HG03432 (cell line): ENCODE results near the gene STOML1.

Experiments
- ATAC-seq: cut with Tn5 transposase; IDR thresholded peaks from one replicate; pipeline ENCODE4 v1.9.1; 2021; ENCODE audit warnings: mild to moderate bottlenecking, moderate library complexity; ENCODE audit not compliant: unreplicated experiment

The STOML1 gene

DNA sequence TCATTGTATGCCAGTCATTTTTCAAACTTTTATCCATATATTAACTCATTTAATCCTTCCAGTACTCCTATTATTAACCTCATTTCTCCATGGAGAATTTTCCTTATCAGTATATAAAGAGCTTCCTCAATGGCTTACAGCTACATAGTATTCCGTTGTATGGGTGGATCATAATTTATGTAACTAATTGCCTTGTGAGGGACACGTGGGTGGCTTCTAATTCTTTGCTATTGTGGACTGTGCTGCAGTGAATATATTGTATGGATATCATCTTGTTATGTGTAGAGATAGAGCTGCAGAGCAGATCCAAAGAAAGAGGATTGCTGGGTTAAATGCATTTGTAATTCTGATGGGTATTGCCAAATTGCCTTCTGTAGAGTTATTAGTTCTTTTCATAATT is 27.6 kb upstream of the STOML1 start:
- ATAC-seq = no peak

DNA sequence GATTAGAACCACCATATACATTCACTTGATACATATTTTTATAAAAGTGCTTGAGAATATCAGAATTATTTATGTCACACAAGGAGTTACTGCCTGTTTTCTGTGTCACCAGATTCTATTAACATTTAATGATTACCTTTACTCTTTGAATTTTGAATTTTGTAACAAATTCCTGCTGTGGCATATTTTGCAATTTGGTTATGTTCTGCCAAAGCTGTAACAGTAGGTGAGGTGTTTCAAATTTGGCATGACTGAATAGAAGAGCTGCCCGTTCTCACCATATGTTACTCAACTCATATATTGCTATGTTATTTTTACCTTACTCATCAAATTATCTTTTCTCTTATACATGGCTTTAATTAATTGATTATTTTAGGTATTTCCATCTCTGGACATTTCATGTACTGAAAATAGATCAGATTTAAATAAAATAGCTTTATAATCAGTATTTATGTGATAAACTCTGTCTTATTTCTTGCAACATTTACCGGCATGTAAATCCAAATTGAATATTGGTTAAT is 21.3 kb upstream of the STOML1 start:
- no peak for ATAC-seq

DNA sequence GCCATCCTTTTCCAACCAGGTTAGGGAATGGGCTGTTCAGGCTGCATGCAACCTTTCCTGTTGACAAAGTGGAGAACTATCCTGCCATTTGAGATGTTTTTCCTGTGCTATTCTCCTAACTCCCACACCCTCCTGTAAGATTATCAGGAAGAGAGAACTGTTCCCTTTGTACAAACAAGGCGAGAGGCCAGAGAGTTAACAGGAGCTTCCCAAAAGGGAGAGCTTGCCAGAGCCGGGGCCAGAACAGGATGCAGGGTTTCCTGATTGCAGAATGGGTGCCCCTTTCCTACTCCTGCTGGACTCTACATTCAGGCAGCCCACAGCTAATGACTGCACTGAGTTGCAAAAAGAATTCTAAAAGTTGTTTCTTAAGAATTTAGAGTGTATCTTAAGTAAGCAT is 19.5 kb upstream of the STOML1 start:
- no peak for ATAC-seq

DNA sequence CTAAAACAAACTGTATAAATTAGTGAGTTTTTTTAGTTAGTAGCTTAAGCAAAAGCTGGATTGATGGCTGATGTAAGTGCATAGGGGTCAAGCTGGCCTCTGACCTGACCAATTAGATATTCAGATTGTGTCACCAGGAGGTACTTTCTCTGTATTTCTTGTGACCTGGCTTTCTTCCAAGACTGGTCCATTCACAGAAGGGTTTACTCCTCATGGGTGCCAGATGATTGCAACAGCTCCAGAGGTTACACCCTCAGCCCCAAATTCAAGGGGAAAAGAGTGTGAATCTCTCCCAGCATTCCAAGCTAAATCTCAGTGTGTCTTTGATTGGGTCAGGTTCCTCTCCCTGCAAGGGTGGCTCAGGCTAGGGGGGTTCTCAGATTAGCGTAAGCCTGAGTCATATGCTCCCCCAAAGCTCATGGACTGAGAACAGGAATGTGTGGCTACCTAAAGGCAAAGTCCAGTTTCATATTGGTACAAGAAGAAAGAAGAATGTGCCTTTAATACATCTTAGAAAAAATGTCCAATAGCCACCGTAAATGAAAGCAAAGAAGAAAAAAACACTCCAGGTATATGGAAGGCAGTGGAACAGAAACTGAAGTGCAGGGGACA is 18.9 kb upstream of the STOML1 start:
- ATAC-seq = no peak

DNA sequence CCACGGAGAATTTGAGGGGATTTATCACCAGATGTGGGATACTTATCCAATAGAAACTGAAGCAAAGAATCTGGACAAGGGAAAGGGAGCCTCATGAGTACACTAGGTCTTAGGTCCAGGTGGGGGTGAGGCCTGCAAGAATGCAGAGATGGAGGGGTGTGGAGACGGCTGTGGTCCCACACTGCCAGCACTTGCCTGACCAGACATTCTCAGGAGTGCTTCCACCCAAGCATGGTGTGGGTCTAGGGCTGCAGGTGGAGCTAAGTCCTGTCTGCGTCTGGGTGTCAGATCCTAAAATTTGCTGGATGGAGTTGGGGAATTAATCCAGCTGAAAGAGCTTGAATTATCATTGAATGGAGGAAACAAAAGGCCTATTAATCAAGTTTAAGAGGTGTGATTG is 16.8 kb upstream of the STOML1 start:
- no peak for ATAC-seq

DNA sequence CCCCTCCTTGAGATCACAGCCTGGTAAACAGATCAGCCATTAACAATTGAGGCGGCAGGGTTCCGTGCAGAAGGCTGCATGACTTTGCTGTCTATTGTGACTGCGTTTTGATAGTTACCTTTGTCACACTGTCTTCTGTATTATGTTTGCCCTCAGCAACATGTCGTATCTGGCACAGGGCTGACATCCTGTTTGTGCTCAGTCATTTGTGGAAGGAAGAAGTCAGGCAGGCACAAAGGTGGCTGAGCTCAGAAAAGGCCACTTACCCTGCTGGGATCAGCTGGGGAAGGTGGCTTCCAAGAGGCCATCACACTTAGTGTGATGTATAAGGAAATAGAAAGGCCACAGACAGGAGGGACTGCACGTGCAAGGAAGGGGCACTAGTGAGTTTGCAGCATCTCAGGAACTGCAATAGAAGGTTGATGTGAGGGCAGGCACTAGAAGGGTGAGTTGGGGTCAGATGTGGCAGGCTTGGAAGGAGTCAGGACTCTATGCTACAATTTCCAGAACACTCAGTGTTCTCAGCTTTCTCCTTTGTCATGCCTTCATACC is 15.8 kb upstream of the STOML1 start:
- ATAC-seq = no peak

DNA sequence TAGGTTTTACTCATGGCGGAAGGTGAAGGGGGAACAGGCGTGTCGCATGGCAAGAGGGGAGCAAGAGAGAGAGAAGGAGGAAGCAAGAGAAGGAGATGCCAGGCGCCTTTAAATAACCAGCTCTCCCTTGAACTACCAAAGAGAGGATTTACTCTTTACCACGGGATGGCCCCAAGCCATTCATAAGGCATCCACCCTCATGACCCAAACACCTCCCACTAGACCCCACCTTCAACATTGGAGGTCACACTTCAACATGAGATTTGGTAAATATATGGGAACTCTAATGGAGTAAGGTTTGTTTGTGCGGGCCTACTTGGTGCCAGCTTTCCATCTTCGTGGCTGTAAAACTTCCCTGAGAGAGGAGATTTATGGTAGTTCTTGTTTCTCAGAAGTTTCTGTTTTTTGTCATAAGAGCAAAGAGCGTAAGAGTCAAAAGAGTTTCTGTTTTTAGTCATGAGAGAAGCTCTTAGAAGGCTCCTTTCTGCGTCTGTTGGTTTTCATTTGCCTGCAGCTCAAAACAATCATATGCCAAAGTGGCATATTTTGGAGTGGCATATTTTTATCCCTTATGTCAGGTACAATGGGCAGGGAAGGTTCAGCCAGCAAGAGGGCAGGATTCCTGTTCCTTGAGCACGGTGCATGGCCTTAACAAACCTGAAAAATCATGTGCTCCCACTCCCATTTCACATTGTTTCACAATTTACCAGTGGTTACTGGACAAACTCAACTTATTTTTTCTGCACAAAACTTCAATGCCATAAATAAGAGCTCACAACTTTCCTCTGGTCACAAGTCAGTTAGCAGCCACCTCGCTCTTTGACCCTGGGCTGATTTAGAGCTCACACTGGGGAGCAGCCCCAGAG is 14.9 kb upstream of the STOML1 start:
- ATAC-seq = no peak

DNA sequence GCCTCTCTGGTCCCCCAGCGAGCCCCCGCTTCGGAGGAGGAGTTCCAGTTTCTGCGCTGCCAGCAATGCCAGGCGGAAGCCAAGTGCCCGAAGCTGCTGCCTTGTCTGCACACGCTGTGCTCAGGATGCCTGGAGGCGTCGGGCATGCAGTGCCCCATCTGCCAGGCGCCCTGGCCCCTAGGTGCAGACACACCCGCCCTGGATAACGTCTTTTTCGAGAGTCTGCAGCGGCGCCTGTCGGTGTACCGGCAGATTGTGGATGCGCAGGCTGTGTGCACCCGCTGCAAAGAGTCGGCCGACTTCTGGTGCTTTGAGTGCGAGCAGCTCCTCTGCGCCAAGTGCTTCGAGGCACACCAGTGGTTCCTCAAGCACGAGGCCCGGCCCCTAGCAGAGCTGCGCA is 5.9 kb upstream of the STOML1 start:
- no peak for ATAC-seq

DNA sequence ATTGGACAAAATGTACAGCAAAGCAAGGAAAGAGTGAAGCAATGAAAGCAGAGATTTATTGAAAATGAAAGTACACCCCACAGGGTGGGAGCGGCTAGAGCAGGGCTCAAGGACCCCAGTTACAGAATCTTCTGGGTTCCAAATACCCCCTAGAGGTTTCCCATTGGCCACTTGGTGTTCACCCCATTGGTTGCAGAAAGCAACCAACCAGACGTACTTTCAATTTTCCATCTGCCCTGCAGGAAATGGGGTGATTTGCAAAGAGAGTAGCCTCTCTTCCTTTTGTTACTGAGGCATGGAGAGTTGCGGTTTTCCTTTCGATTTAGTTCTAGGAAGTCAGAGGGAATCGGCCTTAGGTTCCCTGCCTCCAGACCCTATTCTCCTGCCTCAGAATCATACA is 4.8 kb upstream of the STOML1 start:
- ATAC-seq = no peak

DNA sequence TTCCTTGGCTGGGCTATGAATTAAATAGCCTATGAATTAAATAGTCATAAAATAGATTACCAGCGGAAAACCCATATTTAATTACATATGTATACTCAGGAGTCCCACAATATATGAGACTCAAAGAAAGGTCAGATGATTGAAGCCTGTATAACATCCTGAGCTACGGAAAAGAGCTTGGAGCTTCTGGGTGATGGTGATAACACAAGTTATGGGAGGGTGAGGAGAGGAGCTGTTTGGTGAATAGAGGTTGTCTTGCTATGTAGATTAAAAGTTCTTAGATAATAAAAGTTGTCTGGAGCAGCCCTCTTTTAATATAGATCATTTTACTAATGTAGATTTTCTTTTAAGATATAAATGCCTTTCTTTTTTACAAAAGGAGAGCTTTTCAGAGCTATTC is 4.2 kb upstream of the STOML1 start:
- ATAC-seq = no peak

DNA sequence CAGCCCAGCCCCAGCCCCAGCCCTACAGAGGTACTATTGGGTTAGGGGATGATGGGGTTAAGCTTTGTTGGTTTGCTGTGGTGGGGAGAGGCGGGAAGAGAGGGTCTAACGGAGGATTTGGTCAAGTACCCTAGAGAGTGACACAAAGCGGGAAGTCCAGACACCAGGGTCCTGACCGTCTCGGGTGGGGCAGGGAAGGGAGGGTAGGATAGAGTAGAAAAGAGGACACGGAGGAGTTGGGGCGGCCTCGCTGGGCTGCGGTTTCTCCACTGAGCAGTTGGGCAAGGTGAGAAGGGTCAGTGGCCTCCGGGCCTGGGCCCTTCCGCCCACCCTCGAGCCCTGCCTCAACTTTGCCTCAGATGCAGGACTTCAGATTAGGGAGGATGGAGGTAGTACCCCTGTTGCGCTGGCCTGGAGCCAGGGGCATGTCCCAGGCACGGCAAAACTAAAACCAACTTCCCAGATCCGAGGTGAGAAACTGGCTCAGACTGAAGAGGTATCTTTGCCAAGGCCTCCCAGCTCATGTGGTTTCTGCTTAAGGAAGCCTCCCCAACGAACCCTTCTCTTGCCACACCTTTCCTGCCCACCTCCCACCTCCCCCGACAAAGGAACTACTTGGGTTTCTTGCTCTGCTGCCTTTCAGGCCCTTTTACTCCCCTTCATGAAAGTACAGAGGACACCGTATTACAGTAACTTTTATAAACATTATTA is 3.0 kb upstream of the STOML1 start:
- ATAC-seq = no peak

DNA sequence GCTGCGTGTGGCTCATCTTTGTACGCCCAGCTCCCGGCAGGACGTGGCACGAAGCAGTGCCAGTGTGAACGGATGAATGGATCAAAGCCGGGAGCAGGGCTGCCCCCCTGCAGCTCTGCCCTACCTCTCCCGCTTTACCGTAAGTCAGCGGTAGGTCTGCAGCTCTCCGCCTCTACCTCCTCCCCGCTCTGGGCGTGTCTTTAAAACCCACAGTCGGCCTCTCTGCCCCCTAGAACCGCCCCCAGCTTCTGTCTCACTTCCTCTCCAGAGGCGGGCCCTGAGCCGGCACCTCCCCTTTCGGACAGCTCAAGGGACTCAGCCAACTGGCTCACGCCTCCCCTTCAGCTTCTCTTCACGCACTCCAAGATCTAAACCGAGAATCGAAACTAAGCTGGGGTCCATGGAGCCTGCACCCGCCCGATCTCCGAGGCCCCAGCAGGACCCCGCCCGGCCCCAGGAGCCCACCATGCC is 2.4 kb upstream of the STOML1 start, which contains the start of gene PML:
PML (plus strand) TSS at position 304 of the 471 bp plus-strand sequence; CDS start at position 401, 97 bp downstream.
- ATAC-seq = peak; percentile 72

DNA sequence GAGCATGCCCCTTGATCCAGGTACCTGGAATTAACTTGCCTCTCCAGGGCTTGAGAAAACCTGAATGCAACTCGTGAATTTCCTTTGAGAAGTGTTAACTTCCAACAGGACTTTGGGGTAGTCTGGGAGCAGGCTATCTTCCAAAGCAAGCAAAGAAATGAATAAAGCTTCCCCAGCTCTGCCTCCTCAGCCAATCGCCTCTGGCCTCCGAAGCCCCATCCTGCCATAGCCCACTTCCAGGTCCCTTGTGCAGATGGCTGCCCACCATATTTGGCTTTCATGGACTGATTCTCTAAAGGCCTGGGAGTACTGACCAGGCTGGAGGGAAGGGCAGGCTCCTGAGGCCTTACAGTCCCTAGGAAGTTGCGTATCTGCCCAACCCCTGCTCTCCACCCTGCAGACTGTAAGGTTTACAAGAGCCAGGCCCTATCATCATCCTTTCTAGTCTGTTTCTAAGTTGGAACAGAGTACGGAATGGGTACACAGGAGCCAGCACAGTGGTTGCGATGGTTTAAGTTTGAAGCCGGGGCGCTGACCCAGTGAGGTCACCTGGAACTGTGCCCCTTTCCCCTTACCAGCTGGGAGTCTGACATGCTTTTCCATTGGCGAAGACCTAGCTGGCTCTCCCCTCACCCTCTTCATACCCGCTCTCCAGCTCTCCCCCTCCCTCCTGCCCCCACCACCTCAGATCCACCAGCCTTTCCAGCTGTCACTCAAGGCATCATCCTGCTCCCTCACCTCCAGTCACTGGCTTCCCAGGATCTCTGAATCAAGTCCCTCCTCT is 1.3 kb upstream of the STOML1 start:
- ATAC-seq = no peak

DNA sequence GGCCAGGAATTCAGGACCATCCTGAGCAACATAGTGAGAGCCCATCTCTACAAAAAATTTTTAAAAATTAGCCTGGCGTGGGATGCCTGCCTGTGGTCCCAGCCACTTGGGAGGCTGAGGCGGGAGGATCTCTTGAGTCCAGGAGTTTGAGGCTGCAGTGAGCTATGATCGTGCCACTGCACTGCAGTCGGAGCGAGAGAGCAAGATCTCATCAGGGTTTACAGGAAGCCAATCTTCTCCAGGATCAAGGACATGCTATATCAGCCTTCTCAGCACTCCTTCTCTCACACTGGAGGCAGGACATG is 451 bp upstream of the STOML1 start:
- ATAC-seq = no peak

DNA sequence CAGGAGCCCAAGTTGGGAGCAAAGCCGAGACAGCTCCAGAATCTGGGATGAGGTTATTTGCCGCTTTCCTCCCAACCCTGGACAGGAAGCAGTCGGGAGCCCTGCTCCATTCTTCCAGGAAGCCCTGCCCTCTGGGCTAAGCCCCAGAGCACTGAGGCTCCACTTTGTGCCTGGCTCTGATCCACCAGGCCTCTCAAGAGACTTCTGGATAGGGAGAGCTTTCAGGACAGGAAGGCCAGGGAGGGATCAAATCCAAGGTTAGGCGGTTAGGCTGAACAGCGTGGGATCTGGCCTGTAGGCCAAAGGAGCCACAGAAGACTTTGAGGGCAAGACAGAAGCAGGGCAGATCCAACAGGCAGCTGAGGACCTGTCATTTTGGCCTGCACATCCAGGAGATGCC is 835 bp downstream of the STOML1 start:
- ATAC-seq = no peak

DNA sequence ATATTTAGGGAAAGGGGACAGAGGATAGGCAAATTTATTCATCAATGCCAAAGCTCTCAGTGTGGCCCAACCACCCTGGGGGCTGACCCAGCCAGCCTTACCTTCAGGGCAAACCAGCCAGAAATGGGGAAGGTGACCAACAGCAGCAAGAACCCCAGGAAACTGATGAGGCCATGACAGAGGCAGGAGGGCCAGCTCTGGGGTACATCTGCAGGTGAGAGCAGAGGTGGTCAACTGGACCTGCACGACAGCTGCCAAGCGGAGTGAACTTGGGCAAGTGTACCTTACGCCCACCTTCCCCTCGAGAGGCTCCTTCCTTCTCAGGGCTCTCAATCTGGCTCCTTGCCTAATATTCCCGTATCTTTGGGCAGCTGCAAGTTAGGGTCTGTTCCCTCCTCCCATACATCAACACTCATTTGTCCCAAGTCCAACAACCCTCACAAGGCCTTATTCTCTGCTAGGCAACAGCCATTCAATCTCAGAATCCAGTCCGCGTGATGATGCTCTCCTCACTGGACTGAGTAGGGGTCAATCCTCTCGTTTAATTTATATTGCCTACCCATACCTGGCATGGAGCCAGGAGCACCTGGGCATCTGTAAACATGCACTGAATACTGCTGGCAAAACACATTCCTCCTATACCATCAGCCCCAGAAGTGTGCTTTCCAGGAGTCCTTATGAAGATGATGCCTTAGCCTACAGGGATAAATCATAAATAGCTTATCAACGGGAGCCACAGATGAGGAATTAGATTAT is 1.7 kb downstream of the STOML1 start:
- ATAC-seq = no peak

DNA sequence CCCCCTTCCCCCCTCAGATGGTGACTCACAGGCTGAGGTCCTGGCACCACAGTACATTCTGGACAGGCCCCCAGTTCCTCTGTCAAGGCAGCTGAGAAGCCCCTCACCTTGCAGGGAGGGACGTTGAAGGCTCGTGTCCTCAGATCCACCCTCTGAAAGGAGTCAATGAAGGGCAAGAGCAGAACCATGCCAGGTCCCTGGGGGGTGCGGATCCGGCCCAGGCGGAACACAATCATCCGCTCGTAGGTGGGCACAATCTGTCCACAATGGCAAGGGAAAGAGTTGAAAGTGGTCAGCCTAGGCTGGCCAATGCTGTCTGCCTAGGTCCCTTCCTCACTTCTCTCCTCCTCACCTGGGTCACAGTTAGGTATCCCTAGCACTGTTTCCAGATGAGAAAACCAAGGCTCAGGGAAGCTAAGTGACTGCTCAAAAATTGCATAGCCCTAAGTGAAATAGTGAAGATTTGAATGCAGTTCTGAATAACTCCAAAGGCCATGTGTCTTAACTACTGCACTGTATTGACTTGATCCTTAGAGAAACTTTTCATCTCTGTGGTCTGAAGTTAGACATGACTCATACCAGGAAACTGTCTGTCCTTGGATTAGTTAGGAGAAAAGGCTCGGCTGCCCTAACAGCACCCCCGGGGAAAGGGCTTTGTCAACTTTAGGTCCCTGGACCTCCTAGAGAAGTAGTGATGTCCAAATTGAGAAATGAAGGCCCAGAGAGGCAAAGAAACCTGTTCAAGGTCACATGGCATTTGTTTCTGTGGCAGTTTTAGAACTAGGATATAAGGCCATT is 2.9 kb downstream of the STOML1 start:
- ATAC-seq = no peak

DNA sequence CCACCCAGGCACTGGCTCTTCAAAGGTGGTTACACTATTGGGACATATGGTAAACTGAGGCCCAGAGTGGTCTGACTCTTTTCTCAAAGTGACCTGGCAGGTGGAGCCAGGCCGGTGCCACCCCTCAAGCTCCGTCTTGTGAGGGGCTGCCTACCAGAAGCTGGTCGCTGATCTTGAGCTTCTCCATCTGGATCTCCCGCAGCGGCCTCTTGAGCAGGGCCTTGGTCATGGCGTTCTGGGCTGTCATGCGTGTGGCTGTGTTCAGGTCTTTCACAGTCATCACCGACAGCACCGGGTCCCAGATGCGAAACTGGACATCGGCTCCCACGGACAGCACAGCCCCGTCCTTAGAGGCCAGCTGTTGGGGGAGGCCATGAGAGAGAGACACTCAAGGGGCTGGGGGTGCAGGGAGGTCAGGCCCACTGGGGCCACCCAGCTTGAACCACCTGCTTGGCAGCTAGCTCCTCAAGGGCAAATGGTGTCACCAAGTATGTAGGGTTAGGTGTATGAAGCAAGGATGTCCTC is 3.6 kb downstream of the STOML1 start:
- ATAC-seq = no peak
